D721Med (cell line): ENCODE data around the gene TP53I13.

ENCODE experiments used
- DNase-seq: peaks from one replicate; pipeline ENCODE4 v3.0.0; 2011; ENCODE audit warnings: low spot score; ENCODE audit not compliant: insufficient read length
- FAIRE-seq: peaks from 2 replicates; lab custom pipeline; 2011; peaks lifted over from hg19 to GRCh38; lab: Jason Lieb, UNC
- CTCF ChIP-seq: IDR thresholded peaks from 2 replicates; pipeline ENCODE4 v1.5.1; 2012; ENCODE audit warnings: mild to moderate bottlenecking, control low read depth; ENCODE audit not compliant: insufficient read depth; ENCODE audit errors: missing control alignments

TP53I13 gene

GRCh38 chr17:29591737-29592608 lies 23.5 kb downstream of the TP53I13 start:
- peak; percentile 97 for TF ChIP-seq CTCF
- no peak for FAIRE-seq
- DNase-seq = peak; percentile 68

DNA sequence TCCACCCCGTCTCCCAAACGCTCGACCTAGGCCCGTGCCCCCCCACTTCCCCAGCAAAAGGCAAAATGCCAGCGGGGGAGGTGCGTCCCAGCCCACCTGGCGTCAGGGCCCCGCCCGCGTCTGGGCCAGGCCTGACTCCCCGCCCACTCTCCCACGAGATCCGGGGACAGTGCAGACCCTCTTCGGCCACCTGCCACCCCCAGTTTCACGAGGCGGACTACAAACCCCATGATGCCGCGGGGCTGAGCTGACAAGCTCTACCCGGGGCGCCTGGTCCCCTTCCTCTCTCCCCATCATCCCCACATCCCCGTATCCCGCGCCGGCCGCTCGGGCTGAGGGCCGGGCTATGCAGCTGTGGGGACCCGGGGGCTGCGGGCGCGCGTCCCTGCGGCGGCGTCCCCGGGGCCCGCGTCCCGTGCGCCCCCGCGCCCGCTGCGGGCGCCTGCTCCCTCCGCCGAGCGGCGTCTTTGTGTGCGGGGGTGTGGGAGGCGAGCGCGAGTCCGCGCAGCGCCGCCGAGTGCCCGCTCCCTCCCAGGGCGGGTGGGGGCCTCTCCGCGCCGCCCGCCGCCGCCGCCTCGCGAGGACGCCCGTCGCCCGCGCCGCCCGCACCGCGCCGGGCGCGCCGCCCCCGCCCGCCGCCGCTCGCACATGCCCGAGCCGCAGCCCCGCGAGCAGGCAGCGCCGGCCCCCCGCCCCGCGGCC lies 24.5 kb downstream of the TP53I13 start, which contains the start of gene ANKRD13B:
TSS of gene ANKRD13B (plus strand) at position 283 of the 702 bp plus-strand sequence. CDS start 490 bp downstream, outside the sequence.
- TF ChIP-seq CTCF = no peak
- FAIRE-seq = no peak
- no peak for DNase-seq

- TF ChIP-seq CTCF = peak; percentile 38
- FAIRE-seq (no peak), DNase-seq (no peak)
Observed at GRCh38 chr17:29593591-29594518, 25.4 kb downstream of the TP53I13 start.

- FAIRE-seq (no peak), DNase-seq (no peak)
- no peak for TF ChIP-seq CTCF
Observed at GRCh38 chr17:29594519-29595090, 26.1 kb downstream of the TP53I13 start.

GRCh38 chr17:29595107-29595942 lies 26.8 kb downstream of the TP53I13 start:
- no peak for DNase-seq
- no peak for TF ChIP-seq CTCF
- FAIRE-seq = no peak
